Thyroid gland (tissue), 4 donors: ENCODE measurements around the gene TMEM92.

ENCODE experiments used
- CTCF ChIP-seq, 6 experiments: fragments of 200-600 bp in 3 of 6; fragments of 450-650 bp in 3 of 6; sonication (generic) in 3 of 6; IDR thresholded peaks; one replicate each; pipeline ENCODE4 v1.5.1; 2016 to 2019; ENCODE audit warnings: antibody characterized with exemption in 6 of 6, mild to moderate bottlenecking in 2 of 6, inconsistent platforms in 1 of 6, moderate library complexity in 1 of 6
- POLR2A ChIP-seq, 2 donors: fragments of 450-650 bp; IDR thresholded peaks; one replicate each; pipeline ENCODE4 v1.6.1; 2017; ENCODE audit warnings: antibody characterized with exemption in 2 of 2, mild to moderate bottlenecking in 2 of 2, moderate library complexity in 1 of 2

- no peak for TF ChIP-seq POLR2A (IDR thresholded peaks at IDR 0.05)
- TF ChIP-seq CTCF (IDR thresholded peaks at IDR 0.05) = no peak
These were observed 29.3 kb downstream of the TMEM92 start for GRCh38 chr17:50303596-50303995.
